Limb (tissue), 2 donors: Measurements from ENCODE around the gene DSC3.

Source experiments
- DNase-seq, 2 donors: peaks; one replicate each; pipeline ENCODE4 v3.0.0-alpha.2; 2016; ENCODE audit errors: extremely low spot score in 2 of 2

Gene DSC3

GRCh38 chr18:31042406-31043181 lies at the start of gene DSC3:
DSC3 (minus strand) TSS chr18:31042742; CDS start chr18:31042660, 82 bp downstream.
- peak; percentile 19 to 75 for DNase-seq

GRCh38 chr18:31091350-31091749 lies 48.8 kb upstream of the DSC3 start:
- no peak for DNase-seq

- DNase-seq, result no peak
These were observed 46.0 kb upstream of the DSC3 start for GRCh38 chr18:31088532-31088931.

GRCh38 chr18:31079973-31080372 lies 37.4 kb upstream of the DSC3 start:
- no peak for DNase-seq

- DNase-seq, result no peak
These were observed 35.3 kb upstream of the DSC3 start for GRCh38 chr18:31077878-31078277.

- no peak for DNase-seq
These were observed 29.6 kb upstream of the DSC3 start for GRCh38 chr18:31072175-31072574.

GRCh38 chr18:31070206-31070605 lies 27.7 kb upstream of the DSC3 start:
- no peak for DNase-seq

- no peak for DNase-seq
These were observed 23.7 kb upstream of the DSC3 start for GRCh38 chr18:31066266-31066665.

GRCh38 chr18:31065036-31065773 lies 22.7 kb upstream of the DSC3 start:
- no peak for DNase-seq

GRCh38 chr18:31064130-31064529 lies 21.6 kb upstream of the DSC3 start:
- DNase-seq, result no peak

- no peak for DNase-seq
These were observed 19.4 kb upstream of the DSC3 start for GRCh38 chr18:31061945-31062344.

GRCh38 chr18:31058897-31059296 lies 16.4 kb upstream of the DSC3 start:
- DNase-seq, result no peak

GRCh38 chr18:31057917-31058316 lies 15.4 kb upstream of the DSC3 start:
- no peak for DNase-seq

- DNase-seq, result no peak
These were observed 14.5 kb upstream of the DSC3 start for GRCh38 chr18:31057051-31057450.

- no peak for DNase-seq
These were observed 13.8 kb upstream of the DSC3 start for GRCh38 chr18:31056296-31056695.

- no peak for DNase-seq
These were observed 8.1 kb upstream of the DSC3 start for GRCh38 chr18:31050635-31051034.

GRCh38 chr18:31049189-31049588 lies 6.6 kb upstream of the DSC3 start:
- DNase-seq, result no peak

- DNase-seq, result no peak
These were observed 5.7 kb upstream of the DSC3 start for GRCh38 chr18:31048216-31048615.

- DNase-seq, result no peak
These were observed 4.4 kb upstream of the DSC3 start for GRCh38 chr18:31046916-31047315.

GRCh38 chr18:31045599-31045998 lies 3.1 kb upstream of the DSC3 start:
- DNase-seq, result no peak

GRCh38 chr18:31044926-31045325 lies 2.4 kb upstream of the DSC3 start:
- no peak for DNase-seq

- DNase-seq, result no peak
These were observed 1.2 kb upstream of the DSC3 start for GRCh38 chr18:31043709-31044108.

GRCh38 chr18:31042084-31042405 lies 497 bp downstream of the DSC3 start:
- no peak for DNase-seq
